Measurements from ENCODE around the gene NLRP8. TPM values are rescaled to one million over a fixed set of nuclear protein-coding genes. Genes with fewer than 3 reads are reported as not detected.
"Not testable (repeated sequence)": the region's sequence is repeated elsewhere in the genome, so short reads cannot be mapped to it uniquely, and the experiment has no call there.

Gene NLRP8
- total and polyA plus RNA-seq, 9 donors = 0.02 TPM; not detected in 8

DNA sequence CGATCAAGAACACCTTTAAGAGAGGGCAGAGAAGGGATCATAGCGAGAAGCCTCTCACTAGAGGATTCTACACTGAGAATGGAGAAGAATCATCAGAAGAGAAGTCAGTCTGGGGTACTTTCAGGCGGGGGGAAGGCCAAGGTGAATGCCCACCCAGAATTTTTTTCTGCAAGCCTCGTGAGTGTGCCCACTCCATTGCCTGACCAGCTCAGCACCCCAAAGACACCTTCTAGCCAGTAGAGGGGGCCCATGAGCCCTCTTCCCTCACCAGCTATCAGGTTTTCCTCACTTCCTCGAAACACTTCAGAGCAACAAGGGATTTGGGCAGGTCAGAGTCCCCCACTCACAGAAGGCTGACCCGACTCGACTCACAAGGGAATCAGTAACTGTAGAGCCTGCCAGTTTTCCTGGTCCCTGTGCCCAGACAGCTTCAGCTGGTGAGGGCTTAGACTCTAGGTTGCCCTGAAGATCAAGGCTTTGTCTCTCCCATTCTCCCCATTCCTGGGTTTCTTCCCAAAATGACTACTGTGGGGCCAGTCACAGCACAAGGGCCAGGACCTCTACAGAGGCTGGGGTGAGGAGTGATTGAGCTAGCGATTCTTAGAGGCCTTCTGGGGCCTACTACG, 33.9 kb upstream of the NLRP8 start:
- H3K27ac ChIP-seq = no peak overlapping the region
- H3K9me3 ChIP-seq = no peaks in the 10 kb centered on the region
- DNase-seq = no peak
- no peaks in the 10 kb centered on the region for H3K36me3 ChIP-seq
- no peak overlapping the region for H3K4me3 ChIP-seq
- WGBS, 3 donors = 43 to 56% (median 50%) methylated on average over 9 of the region's 9 CpGs
- H3K27me3 ChIP-seq = no peaks in the 10 kb centered on the region
- no peaks in the 10 kb centered on the region for H3K4me1 ChIP-seq (ENCODE audit: insufficient read depth)
- intact Hi-C loops (cut with DNase I) = no loop called here
- TF ChIP-seq, protein P1, sequence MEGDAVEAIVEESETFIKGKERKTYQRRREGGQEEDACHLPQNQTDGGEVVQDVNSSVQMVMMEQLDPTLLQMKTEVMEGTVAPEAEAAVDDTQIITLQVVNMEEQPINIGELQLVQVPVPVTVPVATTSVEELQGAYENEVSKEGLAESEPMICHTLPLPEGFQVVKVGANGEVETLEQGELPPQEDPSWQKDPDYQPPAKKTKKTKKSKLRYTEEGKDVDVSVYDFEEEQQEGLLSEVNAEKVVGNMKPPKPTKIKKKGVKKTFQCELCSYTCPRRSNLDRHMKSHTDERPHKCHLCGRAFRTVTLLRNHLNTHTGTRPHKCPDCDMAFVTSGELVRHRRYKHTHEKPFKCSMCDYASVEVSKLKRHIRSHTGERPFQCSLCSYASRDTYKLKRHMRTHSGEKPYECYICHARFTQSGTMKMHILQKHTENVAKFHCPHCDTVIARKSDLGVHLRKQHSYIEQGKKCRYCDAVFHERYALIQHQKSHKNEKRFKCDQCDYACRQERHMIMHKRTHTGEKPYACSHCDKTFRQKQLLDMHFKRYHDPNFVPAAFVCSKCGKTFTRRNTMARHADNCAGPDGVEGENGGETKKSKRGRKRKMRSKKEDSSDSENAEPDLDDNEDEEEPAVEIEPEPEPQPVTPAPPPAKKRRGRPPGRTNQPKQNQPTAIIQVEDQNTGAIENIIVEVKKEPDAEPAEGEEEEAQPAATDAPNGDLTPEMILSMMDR (IDR thresholded peaks at IDR 0.05) = no peak
- TF ChIP-seq EP300 (IDR thresholded peaks at IDR 0.05) (no peak), POLR2A (IDR thresholded peaks at IDR 0.05) (no peak)

DNA sequence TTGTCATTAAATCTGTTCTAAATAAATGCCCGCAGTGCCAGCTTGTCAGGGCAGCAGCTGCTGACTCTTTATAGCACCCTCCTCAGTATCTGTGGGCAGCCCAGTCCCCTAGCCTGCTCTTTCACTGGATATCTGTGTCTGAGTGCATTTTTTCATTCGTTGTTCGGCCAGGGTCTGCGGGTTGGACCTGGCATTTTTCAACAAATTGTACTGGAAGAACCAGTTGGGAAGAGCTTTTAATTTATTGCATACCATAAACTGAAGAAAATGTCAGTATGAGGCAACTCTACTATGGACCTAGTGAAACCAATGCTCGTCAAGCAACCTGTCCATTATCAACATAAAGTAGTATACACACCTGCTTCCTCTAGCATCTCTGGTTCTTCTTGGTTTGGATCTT, 24.1 kb upstream of the NLRP8 start:
- WGBS, 3 donors = 72 to 78% (median 72%) methylated on average over 5 of the region's 5 CpGs
- no peak for DNase-seq
- intact Hi-C loops (cut with DNase I) = no loop called here
- Histone ChIP-seq H3K27me3 (no peaks in the 10 kb centered on the region), H3K27ac (no peak overlapping the region), H3K36me3 (no peaks in the 10 kb centered on the region), H3K4me3 (no peak overlapping the region), H3K9me3 (no peaks in the 10 kb centered on the region), H3K4me1 (ENCODE audit: insufficient read depth) (no peaks in the 10 kb centered on the region)
- TF ChIP-seq, protein P1 (IDR thresholded peaks at IDR 0.05) = no peak
- TF ChIP-seq POLR2A (IDR thresholded peaks at IDR 0.05) = no peak
- TF ChIP-seq EP300 (IDR thresholded peaks at IDR 0.05) = no peak

DNA sequence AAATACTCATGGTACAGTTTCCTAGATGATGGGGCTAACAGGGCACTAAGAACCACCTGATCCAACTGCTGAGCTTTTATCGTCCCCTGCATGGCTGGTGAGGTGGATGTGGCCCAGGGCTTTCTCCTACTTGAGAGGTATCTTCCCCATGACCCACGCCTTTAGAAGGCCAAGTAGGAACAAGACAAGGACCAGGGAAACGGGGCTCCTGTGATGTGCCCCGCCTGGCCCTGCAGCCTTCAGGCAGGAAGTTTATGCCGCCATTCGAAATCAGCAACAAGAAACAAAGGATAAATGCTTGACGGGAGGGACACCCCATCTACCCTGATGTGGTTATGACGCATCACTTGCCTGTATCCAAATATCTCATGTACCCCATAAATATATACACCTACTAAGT, 19.6 kb upstream of the NLRP8 start:
- 73 to 81% (median 79%) methylated on average over 8 of the region's 8 CpGs for WGBS, 3 donors
- H3K4me3 ChIP-seq = no peak overlapping the region
- H3K27me3 ChIP-seq = no peaks in the 10 kb centered on the region
- no peaks in the 10 kb centered on the region for H3K36me3 ChIP-seq
- no peaks in the 10 kb centered on the region for H3K9me3 ChIP-seq
- no peak overlapping the region for H3K27ac ChIP-seq
- TF ChIP-seq, protein P1 (IDR thresholded peaks at IDR 0.05) = no peak
- TF ChIP-seq EP300 (IDR thresholded peaks at IDR 0.05) (no peak), POLR2A (IDR thresholded peaks at IDR 0.05) (no peak)
- DNase-seq = no peak
- intact Hi-C loops (cut with DNase I) = no loop called here
- no peaks in the 10 kb centered on the region for H3K4me1 ChIP-seq (ENCODE audit: insufficient read depth)

DNA sequence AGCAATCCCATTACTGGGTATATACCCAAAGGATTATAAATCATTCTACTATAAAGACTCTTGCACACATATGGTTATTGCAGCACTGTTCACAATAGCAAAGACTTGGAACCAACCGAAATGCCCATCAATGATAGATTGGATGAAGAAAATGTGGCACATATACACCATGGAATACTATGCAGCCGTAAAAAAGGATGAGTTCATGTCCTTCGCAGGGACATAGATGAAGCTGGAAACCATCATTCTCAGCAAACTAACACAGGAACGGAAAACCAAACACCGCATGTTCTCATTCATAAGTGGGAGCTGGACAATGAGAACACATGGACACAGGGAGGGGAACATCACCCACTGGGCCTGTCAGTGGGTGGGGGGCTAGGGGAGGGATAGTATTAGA, 18.4 kb upstream of the NLRP8 start:
- intact Hi-C loops (cut with DNase I); H3K27ac ChIP-seq; H3K4me3 ChIP-seq; H3K9me3 ChIP-seq; H3K36me3 ChIP-seq; H3K4me1 ChIP-seq (ENCODE audit: insufficient read depth); H3K27me3 ChIP-seq; DNase-seq: not testable (repeated sequence)
- 83 to 95% (median 89%) methylated on average over 5 of the region's 5 CpGs for WGBS, 3 donors

DNA sequence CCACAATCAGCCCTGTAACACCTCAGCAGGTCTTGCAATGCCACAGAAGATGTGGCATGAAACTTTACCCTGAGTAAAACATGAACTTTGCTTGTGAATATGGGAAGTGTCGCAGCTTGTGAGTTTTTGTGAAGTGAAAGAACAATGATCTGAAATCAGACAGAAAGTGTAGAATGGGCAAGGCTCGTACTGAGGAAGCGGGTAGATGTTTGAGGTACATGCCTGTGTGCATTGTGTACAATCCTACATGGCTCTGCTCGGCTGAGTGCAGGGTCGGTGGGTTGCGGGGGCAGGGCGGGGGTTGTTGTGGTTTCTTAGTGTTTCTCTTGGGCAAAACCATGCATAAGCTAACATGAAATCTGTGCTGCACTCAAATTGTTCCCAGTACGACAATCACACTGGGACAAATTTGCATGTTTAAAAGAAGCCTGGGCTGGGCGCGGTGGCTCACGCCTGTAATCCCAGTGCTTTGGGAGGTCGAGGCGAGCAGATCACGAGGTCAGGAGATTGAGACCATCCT, 16.6 kb upstream of the NLRP8 start:
- no peaks in the 10 kb centered on the region for H3K36me3 ChIP-seq
- H3K4me3 ChIP-seq = no peak overlapping the region
- intact Hi-C loops (cut with DNase I) = no loop called here
- H3K27me3 ChIP-seq = no peaks in the 10 kb centered on the region
- H3K27ac ChIP-seq = no peak overlapping the region
- TF ChIP-seq, protein P1 (IDR thresholded peaks at IDR 0.05) = no peak
- TF ChIP-seq EP300 (IDR thresholded peaks at IDR 0.05) (no peak), POLR2A (IDR thresholded peaks at IDR 0.05) (no peak)
- no peak for DNase-seq
- no peaks in the 10 kb centered on the region for H3K9me3 ChIP-seq
- WGBS, 3 donors = 67 to 87% (median 80%) methylated on average over 14 of the region's 14 CpGs
- no peaks in the 10 kb centered on the region for H3K4me1 ChIP-seq (ENCODE audit: insufficient read depth)
